Epidermal melanocyte (primary cell): ENCODE data around the gene NSRP1.
"Not testable (repeated sequence)": the region's sequence is repeated elsewhere in the genome, so short reads cannot be mapped to it uniquely, and the experiment has no call there.

Source experiments
- DNase-seq: peaks from one replicate; pipeline ENCODE4 v3.0.0; 2011; ENCODE audit warnings: low spot score; ENCODE audit not compliant: insufficient read length

The NSRP1 gene

GRCh38 chr17:30124273-30124796, 7.7 kb downstream of the NSRP1 start:
- DNase-seq, result no peak

- DNase-seq, result no peak
Measured at GRCh38 chr17:30130121-30130520, 13.5 kb downstream of the NSRP1 start.

GRCh38 chr17:30132615-30133014, 16.0 kb downstream of the NSRP1 start:
- DNase-seq, result no peak

- DNase-seq, result no peak
Measured at GRCh38 chr17:30133197-30133596, 16.6 kb downstream of the NSRP1 start.

GRCh38 chr17:30134551-30134950, 17.9 kb downstream of the NSRP1 start:
- no peak for DNase-seq

- no peak for DNase-seq
Measured at GRCh38 chr17:30137158-30137557, 20.5 kb downstream of the NSRP1 start.

- not testable (repeated sequence) for DNase-seq
Measured at GRCh38 chr17:30147860-30148259, 31.2 kb downstream of the NSRP1 start.

- DNase-seq, result no peak
Measured at GRCh38 chr17:30148376-30148775, 31.8 kb downstream of the NSRP1 start.

GRCh38 chr17:30151471-30151870, 34.9 kb downstream of the NSRP1 start:
- DNase-seq, result no peak

- no peak for DNase-seq
Measured at GRCh38 chr17:30153463-30153862, 36.8 kb downstream of the NSRP1 start.

- no peak for DNase-seq
Measured at GRCh38 chr17:30155389-30155788, 38.8 kb downstream of the NSRP1 start.

GRCh38 chr17:30158896-30159625, 42.4 kb downstream of the NSRP1 start:
- DNase-seq, result no peak

- DNase-seq, result no peak
Measured at GRCh38 chr17:30160419-30161172, 44.0 kb downstream of the NSRP1 start.

- no peak for DNase-seq
Measured at GRCh38 chr17:30161601-30162000, 45.0 kb downstream of the NSRP1 start.

- no peak for DNase-seq
Measured at GRCh38 chr17:30164531-30164930, 47.9 kb downstream of the NSRP1 start.

- no peak for DNase-seq
Measured at GRCh38 chr17:30165147-30165546, 48.5 kb downstream of the NSRP1 start.

- DNase-seq, result no peak
Measured at GRCh38 chr17:30165960-30166359, 49.3 kb downstream of the NSRP1 start.

GRCh38 chr17:30170415-30170987, 53.9 kb downstream of the NSRP1 start:
- no peak for DNase-seq

- no peak for DNase-seq
Measured at GRCh38 chr17:30172560-30172959, 55.9 kb downstream of the NSRP1 start.

- DNase-seq, result no peak
Measured at GRCh38 chr17:30173649-30174048, 57.0 kb downstream of the NSRP1 start.

- DNase-seq, result no peak
Measured at GRCh38 chr17:30174556-30174955, 57.9 kb downstream of the NSRP1 start.

- DNase-seq, result no peak
Measured at GRCh38 chr17:30176855-30177254, 60.2 kb downstream of the NSRP1 start.
